Measurements from ENCODE around the gene DMAP1.
A peak's percentile ranks its signal among the peaks of the same experiment; 100 is the strongest.

DNA sequence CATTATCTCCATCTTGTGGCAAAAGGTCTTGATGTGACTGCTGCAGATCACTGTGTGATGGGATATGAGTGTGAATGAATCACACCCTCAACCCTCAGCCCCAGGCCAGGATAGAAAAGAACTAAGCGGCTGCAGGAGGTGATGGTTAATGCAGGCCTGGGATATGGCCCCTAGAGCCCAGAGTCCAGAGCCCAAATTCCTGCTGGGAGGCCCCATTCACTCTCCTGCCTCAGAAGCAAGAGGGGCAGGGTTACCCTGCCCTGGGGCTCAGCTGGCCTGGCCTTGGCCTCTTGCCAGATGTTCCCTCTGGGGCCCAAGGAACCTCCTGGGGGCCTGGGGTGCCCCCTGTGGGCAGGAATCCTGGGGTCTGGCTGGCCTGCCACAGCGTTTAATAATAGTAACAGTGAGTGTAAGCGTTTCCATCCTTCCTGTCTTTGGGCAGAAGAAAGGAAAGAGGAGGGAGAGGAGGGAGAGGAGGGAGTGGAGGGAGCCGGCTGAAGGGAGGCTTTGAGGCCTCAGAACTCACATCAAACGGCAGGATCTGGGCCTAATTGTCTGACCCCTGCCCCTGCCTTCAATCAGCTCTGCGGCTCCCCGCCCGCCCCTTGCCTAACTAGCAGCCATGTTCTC, 26.2 kb downstream of the DMAP1 start:
- TF ChIP-seq, protein P1, sequence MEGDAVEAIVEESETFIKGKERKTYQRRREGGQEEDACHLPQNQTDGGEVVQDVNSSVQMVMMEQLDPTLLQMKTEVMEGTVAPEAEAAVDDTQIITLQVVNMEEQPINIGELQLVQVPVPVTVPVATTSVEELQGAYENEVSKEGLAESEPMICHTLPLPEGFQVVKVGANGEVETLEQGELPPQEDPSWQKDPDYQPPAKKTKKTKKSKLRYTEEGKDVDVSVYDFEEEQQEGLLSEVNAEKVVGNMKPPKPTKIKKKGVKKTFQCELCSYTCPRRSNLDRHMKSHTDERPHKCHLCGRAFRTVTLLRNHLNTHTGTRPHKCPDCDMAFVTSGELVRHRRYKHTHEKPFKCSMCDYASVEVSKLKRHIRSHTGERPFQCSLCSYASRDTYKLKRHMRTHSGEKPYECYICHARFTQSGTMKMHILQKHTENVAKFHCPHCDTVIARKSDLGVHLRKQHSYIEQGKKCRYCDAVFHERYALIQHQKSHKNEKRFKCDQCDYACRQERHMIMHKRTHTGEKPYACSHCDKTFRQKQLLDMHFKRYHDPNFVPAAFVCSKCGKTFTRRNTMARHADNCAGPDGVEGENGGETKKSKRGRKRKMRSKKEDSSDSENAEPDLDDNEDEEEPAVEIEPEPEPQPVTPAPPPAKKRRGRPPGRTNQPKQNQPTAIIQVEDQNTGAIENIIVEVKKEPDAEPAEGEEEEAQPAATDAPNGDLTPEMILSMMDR (IDR thresholded peaks at IDR 0.05), result peak in 9 of 12 donors; percentile 17 to 48 (median 36)
- TF ChIP-seq POLR2A (IDR thresholded peaks at IDR 0.05), result peak in 1 of 2 donors; percentile 3
